GM18508 (cell line): ENCODE measurements around the gene SHISA3.

ENCODE experiments used
- ATAC-seq: cut with Tn5 transposase; IDR thresholded peaks from one replicate; pipeline ENCODE4 v1.9.1; 2021; ENCODE audit warnings: moderate number of reproducible peaks; ENCODE audit not compliant: insufficient read depth, unreplicated experiment

The SHISA3 gene

DNA sequence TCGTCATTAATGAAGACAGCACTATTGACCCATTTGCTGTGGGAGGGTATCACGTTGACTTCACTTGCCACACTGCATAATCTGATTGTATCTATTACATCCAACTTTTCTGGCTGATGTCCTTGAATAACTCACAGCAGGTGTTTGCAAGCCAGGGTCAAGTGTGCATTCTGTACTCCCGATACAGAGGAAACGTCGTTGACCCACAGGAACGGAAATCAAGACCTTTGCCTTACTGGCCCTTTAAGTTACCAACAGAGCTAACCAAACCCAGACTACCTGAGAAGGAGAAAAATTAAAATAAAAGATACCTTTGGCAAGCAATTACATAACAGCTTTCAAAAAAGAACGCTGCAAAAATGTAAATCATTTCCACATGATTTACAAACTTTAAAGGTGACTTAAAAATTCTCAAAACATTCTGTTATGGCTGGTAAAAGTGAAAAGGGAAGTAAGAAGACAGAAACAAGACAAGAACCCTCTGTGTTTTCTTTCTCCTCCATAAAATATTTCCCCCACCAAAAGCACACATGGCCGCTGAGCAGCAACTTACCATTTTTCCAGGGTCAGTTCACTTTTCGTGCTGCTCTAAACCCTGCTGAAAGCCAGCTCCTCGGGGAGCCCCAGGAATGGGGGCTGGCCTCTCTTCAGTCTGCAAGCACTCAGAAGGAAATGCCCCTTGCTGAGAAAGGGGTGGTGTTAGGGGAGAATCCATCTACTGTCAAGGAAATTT lies 6.5 kb upstream of the SHISA3 start:
- no peak for ATAC-seq

DNA sequence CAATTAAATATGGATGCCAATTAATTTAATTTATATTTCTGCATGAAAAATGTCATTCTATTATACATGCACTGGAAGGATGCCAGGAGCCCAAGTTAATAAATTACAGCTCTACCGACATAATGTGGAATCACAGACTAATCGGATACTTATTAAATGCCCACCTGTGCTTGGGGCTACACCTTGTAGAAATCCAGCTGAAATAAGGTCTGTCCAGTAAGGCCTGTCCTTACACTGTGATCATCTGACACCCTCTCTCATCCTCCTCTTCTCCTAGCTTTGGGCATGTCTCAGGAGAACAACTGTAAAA lies 6.0 kb upstream of the SHISA3 start:
- ATAC-seq: no peak

DNA sequence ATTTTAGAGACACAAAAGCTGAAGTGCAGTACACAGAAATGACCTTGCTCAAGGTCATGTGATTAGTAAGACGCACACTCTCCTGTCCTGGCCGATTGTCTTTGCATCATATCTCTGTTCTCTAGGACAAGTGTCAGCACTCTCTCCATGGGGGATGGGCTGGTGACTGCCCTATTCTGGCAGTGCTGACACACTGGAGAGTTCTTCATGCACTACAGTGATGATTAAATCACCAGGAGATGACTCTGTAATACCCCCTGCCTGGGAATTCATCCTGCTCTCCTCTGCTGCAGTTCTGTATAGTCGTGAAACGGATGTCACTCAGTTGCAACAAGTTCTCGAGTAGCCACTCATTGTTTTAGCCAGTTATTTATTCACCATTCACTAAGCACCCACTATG lies 5.3 kb upstream of the SHISA3 start:
- ATAC-seq: no peak

DNA sequence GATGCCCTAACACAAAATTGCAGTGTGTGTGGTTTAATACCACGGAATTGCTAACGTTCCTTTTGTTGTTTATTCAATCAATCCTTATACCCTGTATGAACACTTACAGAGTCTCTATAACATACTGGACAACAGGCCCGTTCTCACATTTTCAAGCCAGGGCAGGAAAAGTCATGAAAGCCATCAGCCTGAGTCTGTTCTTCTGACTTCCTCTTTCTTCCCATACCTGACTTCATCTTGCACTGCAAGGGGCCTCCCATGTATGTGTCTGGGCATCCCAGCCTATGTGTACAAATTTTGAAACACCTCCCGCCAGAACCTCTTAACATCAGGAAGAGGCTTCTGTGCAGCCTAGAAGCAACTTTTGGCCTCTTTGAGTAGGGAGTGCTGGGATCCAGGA lies 4.9 kb upstream of the SHISA3 start:
- ATAC-seq: no peak

DNA sequence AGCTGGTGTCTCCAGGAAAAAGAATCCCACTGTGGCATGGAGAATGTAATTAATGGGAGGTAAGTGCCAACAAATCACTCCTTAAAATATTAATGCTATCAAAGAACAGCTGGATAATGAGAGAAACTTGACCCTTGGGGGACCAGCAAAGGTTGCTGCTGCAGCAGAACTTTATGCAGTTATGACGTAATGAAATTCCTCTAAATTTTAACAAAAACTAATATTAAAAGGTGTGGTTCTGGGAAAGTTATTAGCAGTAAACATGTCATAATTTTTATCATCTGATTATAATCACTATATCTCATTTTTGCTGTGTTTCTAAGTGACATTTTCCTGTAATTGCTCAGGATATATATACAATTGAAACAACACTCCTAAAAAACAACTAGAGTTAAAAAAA lies 1.7 kb upstream of the SHISA3 start:
- ATAC-seq: no peak

DNA sequence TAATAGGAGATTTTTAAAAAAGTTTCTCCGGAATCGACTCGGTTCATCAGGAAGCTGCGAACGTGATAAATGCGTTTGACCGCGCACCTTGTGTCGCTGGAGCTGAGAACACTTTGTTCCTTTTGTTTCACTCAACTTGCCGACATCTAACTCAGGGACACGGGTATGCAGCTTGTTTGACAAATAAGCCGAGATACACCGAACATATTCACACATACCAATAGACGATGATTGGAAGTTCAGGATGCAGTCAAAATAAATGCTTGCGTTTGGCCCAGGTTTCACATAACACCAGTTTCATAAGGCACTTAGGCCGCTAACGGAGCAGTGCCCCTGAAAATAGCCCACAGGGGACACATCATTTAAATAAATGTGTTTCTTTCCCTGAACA lies 932 bp upstream of the SHISA3 start:
- ATAC-seq: no peak

DNA sequence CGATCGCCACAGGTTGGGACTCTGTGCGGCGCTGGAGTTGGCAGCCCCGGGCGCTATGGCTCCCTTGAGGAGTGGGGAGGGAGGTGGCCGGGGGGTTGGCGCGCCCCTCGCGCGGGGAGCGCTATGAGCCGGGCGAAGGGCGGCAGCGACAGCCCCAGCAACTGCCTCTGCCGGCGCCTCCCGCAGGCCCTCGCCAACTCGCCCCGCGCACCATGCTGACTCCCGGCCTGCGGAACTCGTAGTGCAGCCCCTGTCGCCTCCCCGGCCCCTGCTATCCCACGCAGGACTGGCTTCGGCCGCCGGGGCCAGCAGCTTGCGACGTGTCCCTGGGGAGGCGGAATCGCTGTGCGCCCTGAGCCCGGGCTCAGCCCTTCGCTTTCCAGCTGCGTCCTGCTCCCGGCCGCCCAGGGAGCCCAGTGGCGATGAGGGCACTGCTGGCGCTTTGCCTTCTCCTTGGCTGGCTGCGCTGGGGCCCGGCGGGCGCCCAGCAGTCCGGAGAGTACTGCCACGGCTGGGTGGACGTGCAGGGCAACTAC lies 415 bp downstream of the SHISA3 start:
- no peak for ATAC-seq

DNA sequence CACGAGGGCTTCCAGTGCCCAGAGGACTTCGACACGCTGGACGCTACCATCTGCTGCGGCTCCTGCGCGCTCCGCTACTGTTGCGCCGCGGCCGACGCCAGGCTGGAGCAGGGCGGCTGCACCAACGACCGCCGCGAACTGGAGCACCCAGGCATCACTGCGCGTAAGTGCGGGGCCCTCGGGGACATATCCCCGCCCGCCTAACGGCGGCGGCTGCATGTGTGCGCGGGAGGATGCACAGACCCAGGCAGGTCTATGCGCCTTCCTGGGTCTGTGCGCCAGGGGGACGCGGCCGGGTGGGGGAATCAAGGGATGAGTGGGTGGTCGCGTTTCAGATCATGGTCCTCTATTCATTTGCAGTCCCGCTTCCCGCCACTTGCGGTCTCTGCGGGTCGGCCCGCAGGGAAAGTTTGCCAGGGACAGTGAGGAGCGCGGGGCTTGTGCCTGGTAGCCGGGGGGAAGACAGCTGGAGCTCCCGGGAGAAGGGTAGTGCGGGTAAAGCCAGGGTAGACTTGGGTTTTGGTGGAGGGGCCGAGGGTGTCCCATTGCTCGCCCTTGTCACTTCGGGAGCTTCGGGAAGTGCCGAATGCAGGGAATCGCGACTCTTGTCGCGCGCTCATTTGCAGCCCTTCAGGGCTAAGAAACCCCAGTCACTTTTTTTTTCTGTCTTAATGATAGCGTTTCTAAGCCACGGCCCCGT lies 1.0 kb downstream of the SHISA3 start:
- no peak for ATAC-seq

DNA sequence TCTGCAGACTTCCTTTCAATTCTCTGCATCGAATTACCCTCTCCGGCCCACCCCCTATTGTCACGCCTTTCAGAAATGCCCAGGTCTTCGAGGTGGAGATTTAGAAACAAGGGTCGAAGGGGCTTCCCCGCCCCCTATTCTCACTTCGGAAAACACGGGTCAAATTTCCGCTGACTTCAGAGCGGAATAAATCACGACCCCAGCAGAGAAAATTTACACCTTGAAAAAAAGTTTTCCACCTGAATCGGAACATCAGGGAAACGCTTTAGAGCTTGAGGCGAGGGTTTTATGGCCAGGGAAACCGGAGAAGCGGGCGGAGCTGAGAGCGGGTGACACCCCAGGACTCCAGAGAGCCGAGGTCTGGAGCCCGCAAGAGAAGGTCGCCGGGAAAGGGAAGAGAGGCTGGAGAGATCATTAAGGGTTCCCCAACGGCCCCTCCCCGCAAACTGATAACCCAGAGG lies 1.6 kb downstream of the SHISA3 start:
- ATAC-seq: no peak

DNA sequence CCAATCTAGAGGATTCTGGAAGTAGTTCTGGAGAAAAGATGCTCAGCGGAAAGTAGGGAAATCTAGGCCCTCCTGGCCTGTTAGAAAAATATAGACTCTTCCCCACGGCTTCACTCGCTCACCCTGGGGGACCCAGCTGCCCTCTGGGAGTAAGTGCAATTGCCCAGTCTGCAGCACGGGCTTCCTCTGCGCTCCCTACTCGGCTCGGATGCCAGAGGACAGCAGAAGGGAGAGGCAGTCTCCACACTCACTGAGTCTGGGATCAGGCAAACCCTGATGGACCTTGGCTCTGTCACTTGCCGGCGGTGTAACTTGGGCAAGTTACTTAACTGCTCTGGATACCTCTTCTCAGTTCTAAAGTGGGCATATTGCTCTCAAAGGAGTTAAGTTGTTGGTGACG lies 2.1 kb downstream of the SHISA3 start:
- ATAC-seq: no peak

DNA sequence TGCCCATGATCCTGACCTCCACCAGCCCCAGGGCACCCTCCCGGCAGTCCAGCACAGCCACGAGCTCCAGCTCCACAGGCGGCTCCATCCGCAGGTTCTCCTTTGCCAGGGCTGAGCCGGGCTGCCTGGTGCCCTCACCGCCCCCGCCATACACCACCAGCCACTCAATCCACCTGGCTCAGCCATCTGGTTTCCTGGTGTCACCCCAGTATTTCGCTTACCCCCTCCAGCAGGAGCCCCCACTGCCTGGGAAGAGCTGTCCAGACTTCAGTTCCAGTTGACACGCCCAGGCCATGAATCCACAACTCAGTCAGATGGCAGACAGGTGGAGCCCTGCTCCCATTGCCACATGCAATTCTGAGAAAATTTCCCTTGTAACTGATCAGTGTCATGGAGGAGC lies 3.9 kb downstream of the SHISA3 start:
- no peak for ATAC-seq

DNA sequence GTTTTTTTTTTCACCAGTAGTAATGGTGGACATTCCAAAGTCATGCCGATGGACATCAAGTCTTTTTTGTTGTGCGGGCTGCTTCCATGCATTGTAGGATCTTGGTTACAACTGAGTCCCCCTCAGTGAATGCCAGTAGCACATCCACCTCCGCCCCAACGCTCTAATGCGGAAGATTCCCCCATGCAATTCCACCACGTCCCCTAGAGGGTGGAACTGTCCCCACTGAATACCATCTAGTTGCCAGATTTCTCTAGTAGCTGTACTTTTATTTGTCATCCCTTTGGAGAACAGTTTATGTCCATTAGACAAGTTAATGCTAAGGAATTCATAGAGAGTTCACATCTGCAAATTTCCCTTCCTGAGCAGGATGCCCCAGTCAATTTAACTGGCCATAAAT lies 6.7 kb downstream of the SHISA3 start:
- ATAC-seq: no peak

DNA sequence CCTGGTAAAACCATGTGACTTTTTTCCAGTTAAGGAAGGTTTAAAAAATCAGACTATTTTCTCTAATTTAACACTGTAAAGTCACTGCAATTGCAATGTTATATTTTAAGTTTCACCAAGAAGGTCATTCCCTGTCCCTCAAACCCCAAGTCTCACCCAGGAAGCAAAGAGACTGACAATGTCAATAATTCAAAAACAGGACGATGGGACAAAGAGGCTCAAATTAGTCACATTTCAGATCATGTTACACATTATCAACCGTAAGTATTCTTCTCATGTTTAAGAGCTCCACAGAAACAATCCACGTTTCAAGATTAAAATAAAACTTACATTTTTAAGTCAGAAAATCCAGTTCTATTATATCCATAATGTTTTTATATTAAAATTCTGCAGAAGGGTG lies 13.2 kb downstream of the SHISA3 start:
- ATAC-seq: no peak

DNA sequence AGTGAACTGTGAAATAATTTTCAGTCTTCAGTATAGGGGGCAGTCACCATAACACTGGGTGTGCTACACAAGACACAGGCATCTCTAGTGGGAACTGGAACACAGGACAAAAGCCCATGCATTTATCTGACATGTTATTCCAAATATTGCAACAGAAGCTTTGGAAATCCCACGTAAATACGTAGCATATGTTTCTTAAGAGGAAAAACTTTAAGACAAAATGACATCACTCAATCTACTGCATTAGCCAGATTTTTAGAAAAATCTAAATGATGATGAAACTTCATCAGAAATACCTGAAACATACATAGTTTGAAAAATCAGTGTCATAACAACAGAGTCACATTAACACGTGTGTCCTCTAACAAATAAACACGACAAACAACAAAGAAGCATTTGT lies 14.5 kb downstream of the SHISA3 start:
- ATAC-seq: no peak

DNA sequence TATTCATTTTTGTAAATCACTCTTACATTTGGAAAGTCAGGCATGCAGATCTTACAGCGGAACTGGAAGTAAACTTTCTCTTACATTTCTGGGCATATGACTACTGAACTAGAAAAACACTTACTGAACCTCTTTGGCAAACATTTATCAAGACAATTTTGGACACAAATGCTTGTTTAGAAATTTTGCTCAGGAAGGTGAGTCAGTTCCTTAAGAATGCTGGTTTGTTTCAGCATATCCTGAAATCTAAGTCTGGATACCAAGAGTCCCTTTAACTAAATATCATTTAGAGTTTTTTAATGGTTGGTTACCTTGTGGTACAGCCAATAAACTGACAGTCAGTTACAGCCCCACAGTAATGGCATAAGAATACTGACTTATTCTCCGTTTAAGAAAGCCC lies 15.0 kb downstream of the SHISA3 start:
- ATAC-seq: no peak

DNA sequence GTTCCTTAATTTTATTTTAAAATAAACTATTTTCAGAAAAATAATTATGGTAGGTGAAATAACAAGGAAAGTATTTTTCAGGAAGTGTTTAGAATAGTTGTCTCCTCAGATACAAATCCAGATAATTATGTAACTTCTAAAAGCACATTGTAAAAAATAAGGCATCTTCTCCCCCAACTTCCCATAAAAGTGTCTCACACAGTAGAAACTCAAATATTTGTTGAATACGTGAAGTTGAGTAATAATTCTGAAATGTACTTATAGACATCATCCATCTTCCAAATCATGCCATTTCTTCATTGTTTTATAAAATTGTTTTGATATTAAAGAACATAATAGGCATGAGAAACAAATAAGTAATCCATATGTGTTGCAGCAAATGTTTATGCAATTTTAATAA lies 18.0 kb downstream of the SHISA3 start:
- no peak for ATAC-seq

DNA sequence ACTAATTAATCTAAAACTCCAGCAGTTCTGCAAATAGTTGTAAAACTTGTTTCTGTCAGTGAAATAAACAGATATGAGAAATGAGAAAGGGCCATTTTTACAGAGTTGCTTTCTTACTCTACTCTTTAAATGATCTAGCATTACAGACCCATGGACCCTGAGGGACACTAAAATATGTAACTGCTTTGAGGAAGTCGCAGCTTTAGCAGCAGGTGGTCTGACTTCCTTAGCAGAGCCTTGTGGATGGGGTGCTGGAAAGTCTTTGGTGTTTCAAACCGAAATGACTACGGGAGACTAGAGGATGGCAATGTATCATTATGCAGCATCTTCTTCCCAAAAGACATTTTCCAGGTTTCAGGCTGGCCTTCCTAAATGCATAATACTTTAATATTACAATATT lies 18.7 kb downstream of the SHISA3 start:
- no peak for ATAC-seq

DNA sequence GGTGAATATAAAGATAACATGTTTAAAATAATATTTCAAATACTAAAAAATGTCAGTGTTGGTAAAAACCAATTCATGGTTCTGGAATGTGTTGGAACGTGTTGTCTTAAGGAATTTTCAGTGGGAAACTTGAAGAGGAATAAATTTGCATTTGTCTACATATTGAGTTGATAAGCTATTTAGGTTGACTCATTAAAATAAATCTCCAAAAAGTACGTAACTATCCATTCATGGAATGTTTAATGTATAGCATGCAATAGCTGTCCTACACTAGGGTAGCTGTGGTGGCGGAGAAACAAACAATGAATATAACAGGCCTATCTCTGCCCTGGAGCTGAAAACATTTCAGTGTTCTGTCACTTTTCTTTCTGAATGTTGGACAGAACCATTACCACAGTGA lies 20.3 kb downstream of the SHISA3 start:
- no peak for ATAC-seq

DNA sequence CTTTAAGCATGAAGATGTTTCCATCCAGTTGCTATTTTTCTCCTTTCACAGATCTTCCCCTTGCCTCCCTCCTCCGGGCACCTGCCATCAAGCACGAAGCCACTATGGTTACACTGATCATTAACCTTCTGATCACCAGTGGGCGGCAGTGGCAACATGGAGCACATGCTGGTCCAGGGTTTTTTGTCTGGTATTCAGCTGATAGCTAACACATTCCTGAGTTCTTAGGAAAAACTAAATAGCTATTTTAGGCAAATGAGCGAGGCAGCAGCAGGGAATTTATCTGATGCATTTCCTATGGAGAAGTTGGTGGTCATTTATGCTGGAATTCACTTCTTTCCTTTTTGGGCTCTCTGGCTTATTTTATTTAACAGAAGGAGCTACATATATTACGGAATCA lies 22.9 kb downstream of the SHISA3 start:
- ATAC-seq: no peak

DNA sequence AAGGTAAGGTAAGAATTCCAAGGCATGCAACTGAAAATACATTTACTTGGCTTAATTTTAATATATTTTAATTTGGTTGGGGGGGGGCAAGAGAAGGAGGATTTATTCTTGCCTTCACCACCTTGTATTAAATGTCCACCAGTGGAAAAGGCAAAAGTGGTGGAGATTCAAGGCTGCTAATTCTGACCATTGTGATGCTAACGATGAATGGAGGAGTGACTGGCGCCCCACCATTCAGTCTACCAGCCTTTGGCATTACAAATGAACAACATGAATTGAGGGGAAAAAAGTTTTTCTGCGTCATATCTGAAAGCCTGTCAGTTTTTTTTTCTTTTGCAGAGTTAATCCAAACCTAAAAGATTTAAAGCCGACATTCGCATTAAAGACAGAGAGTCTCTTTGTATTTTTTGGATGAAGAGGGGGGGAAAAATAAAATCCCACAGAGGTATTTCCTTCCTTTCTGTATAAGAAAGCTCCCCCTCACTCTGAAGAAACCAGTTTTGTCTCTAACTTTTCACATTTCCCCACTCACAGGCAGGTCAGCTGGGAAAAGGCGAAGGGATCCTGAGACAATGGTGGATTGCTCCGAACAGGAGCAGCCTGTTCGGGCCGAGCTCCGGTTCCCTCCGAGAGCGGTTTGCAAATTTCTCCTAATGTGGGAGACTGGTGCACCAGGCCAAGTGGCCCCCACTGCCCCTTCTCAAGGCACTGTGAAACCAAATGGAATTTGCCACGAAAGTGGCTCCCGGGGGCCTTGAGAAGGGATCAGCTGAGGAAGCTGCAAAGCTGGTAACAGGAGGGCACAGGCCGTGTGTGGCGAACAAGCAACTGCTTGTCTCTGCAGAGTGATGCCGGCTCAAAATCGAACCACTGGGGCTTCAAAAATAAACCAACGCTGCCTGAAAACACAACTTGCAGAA lies 28.1 kb downstream of the SHISA3 start:
- no peak for ATAC-seq

DNA sequence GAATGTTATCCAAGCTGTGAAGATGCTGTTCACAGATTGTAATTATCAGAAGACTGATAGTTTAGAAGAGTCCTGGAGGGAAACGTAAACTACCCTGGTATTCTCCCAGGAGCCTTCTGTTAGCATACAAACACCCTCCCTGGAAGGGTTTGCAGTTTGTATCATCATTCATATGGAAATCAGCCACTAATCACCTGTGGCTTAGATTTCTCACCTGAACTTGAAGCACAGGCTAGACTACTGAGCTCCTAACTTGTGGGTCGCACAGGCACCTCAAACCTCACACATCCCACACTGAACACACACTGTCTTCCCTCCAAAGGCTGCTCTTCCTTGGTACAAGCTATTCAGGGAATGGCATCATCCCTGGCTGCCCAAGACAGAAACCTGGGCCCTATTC lies 30.7 kb downstream of the SHISA3 start:
- no peak for ATAC-seq
